CD14-positive monocyte (primary cell): ENCODE results near the gene TFDP2. TPM values are rescaled to one million over a fixed set of nuclear protein-coding genes. Genes with fewer than 3 reads are reported as not detected.

Experiments used
- DNase-seq, 3 donors: peaks; one replicate each; pipeline ENCODE4 v3.0.0-alpha.2; 2011 to 2022
- H2AFZ ChIP-seq: 2 replicates; pipeline ENCODE4 v1.6.0; 2012; ENCODE audit warnings: mild to moderate bottlenecking, low read depth, low read length, inconsistent platforms; ENCODE audit not compliant: insufficient read depth, poor library complexity, severe bottlenecking
- H3K27ac ChIP-seq, 2 donors: 1 replicate in 1 of 2; 2 replicates in 1 of 2; pipeline ENCODE4 v1.5.1; 2012 to 2013; ENCODE audit warnings: low read length in 2 of 2, control low read depth in 1 of 2, inconsistent platforms in 1 of 2, low read depth in 1 of 2, mild to moderate bottlenecking in 1 of 2
- H3K27me3 ChIP-seq, 2 donors: one replicate each; pipeline versions ENCODE4 v1.6.0 to v1.6.1; 2011 to 2013; ENCODE audit warnings: low read length in 2 of 2; ENCODE audit not compliant: control insufficient read depth in 2 of 2, insufficient read depth in 2 of 2
- H3K36me3 ChIP-seq, 2 donors: replicated peaks in 1 of 2; 1 replicate in 1 of 2; 2 replicates in 1 of 2; pipeline versions ENCODE4 v1.5.1 to v1.6.1; 2012 to 2013; ENCODE audit warnings: low read length in 2 of 2, control low read depth in 1 of 2, inconsistent platforms in 1 of 2, mild to moderate bottlenecking in 1 of 2; ENCODE audit not compliant: insufficient read depth in 2 of 2, control insufficient read depth in 1 of 2
- H3K4me1 ChIP-seq, 2 donors: 1 replicate in 1 of 2; 2 replicates in 1 of 2; pipeline versions ENCODE4 v1.5.1 to v1.6.1; 2012 to 2013; ENCODE audit warnings: low read length in 2 of 2, control low read depth in 1 of 2, inconsistent platforms in 1 of 2, mild to moderate bottlenecking in 1 of 2, moderate library complexity in 1 of 2; ENCODE audit not compliant: insufficient read depth in 2 of 2, control insufficient read depth in 1 of 2
- H3K4me2 ChIP-seq: replicated peaks from 2 replicates; pipeline ENCODE3; 2012; ENCODE audit warnings: low read length, moderate library complexity, mild to moderate bottlenecking; ENCODE audit not compliant: poor library complexity, severe bottlenecking; ENCODE audit errors: extremely low read depth
- H3K4me3 ChIP-seq, 3 experiments: fragments of 200-600 bp in 1 of 3; sonication (generic) in 1 of 3; replicated peaks in 1 of 3; 1 replicate in 2 of 3; 2 replicates in 1 of 3; pipeline ENCODE4 v1.5.1; 2011 to 2013; ENCODE audit warnings: low read length in 3 of 3, mild to moderate bottlenecking in 3 of 3, control low read depth in 2 of 3, low read depth in 2 of 3, inconsistent platforms in 1 of 3, moderate library complexity in 1 of 3
- H3K79me2 ChIP-seq: 2 replicates; pipeline ENCODE4 v1.6.0; 2012; ENCODE audit warnings: mild to moderate bottlenecking, control low read depth, inconsistent platforms, low read length, moderate library complexity; ENCODE audit not compliant: insufficient read depth
- H3K9ac ChIP-seq: 2 replicates; pipeline ENCODE4 v1.6.0; 2017; ENCODE audit warnings: low read length, mild to moderate bottlenecking; ENCODE audit not compliant: insufficient read depth, poor library complexity, severe bottlenecking
- H3K9me3 ChIP-seq, 2 donors: replicated peaks in 1 of 2; 1 replicate in 1 of 2; 2 replicates in 1 of 2; pipeline versions ENCODE4 v1.5.1 to v1.6.1; 2012 to 2013; ENCODE audit warnings: low read length in 2 of 2, control low read depth in 1 of 2; ENCODE audit not compliant: control insufficient read depth in 1 of 2, insufficient read depth in 1 of 2
- H4K20me1 ChIP-seq: 2 replicates; pipeline ENCODE4 v1.6.0; 2012; ENCODE audit warnings: mild to moderate bottlenecking, low read length, control low read depth, moderate library complexity; ENCODE audit not compliant: insufficient read depth
- H3K27ac Mint-ChIP-seq, 7 donors: one replicate each; pipeline ENCODE4 v1.8.0; 2020; ENCODE audit warnings: mild to moderate bottlenecking in 7 of 7, mixed read lengths in 7 of 7, moderate library complexity in 6 of 7, inconsistent platforms in 2 of 7
- H3K27me3 Mint-ChIP-seq, 3 donors: one replicate each; pipeline ENCODE4 v1.8.0; 2021 to 2022; ENCODE audit warnings: low read depth in 3 of 3, mild to moderate bottlenecking in 3 of 3, mixed read lengths in 3 of 3, moderate library complexity in 3 of 3, inconsistent platforms in 1 of 3
- H3K36me3 Mint-ChIP-seq, 2 donors: one replicate each; pipeline ENCODE4 v1.8.0; 2020; ENCODE audit warnings: mixed read lengths in 2 of 2, inconsistent platforms in 1 of 2, mild to moderate bottlenecking in 1 of 2
- H3K4me1 Mint-ChIP-seq: one replicate; pipeline ENCODE4 v1.8.0; 2020; ENCODE audit warnings: mild to moderate bottlenecking, mixed read lengths
- H3K4me3 Mint-ChIP-seq, 2 donors: one replicate each; pipeline ENCODE4 v1.8.0; 2020; ENCODE audit warnings: mild to moderate bottlenecking in 2 of 2, mixed read lengths in 2 of 2, moderate library complexity in 1 of 2
- H3K9me3 Mint-ChIP-seq, 7 donors: one replicate each; pipeline ENCODE4 v1.8.0; 2020 to 2022; ENCODE audit warnings: mixed read lengths in 7 of 7, mild to moderate bottlenecking in 6 of 7, moderate library complexity in 6 of 7, inconsistent platforms in 2 of 7
- WGBS: methylation state at CpG from one replicate; pipeline ENCODE4 v1.1.5; 2013; ENCODE audit warnings: missing lambda C conversion rate; ENCODE audit not compliant: insufficient coverage; 5-methylcytosine and 5-hydroxymethylcytosine counted together
- intact Hi-C, 2 donors: fragments of 100-400 bp; cut with micrococcal nuclease; formaldehyde crosslinking; loops; one replicate each; pipeline versions ENCODE4 v1.15.0 to v1.15.1; 2023
- polyA plus RNA-seq, 3 donors: library from polyadenylated mRNA; depleted of rRNA in 1 of 3; unstranded in 2 of 3; stranded (reverse) in 1 of 3; fragments of 300-500 nt in 2 of 3; fragments of >200 nt in 1 of 3; fragmentation: Illumina TruSeq in 2 of 3; gene quantifications; 1 replicate in 2 of 3; 2 replicates in 1 of 3; pipeline ENCODE4 v1.2.3, GENCODE V29; 2012 to 2021
- TF ChIP-seq, protein P1 (sequence below): fragments of 200-600 bp; IDR thresholded peaks from one replicate; pipeline ENCODE4 v1.8.0; 2022; ENCODE audit warnings: antibody characterized with exemption, mild to moderate bottlenecking

Gene TFDP2
- polyA plus RNA-seq, 3 donors, result 1.1 to 3.5 (median 1.7) TPM

- no peak for DNase-seq
- no peak overlapping the region for H3K4me3 Mint-ChIP-seq
- Histone ChIP-seq H3K4me3 (no peak overlapping the region), H3K27me3 (no peaks in the 10 kb centered on the region), H2AFZ (no peak overlapping the region), H3K4me1 (no peaks in the 10 kb centered on the region), H3K9ac (no peak overlapping the region), H3K79me2 (no peaks in the 10 kb centered on the region), H3K4me2 (no peak overlapping the region), H3K36me3 (no peaks in the 10 kb centered on the region), H3K9me3 (no peaks in the 10 kb centered on the region), H4K20me1 (no peaks in the 10 kb centered on the region), H3K27ac (no peak overlapping the region)
- TF ChIP-seq, protein P1, sequence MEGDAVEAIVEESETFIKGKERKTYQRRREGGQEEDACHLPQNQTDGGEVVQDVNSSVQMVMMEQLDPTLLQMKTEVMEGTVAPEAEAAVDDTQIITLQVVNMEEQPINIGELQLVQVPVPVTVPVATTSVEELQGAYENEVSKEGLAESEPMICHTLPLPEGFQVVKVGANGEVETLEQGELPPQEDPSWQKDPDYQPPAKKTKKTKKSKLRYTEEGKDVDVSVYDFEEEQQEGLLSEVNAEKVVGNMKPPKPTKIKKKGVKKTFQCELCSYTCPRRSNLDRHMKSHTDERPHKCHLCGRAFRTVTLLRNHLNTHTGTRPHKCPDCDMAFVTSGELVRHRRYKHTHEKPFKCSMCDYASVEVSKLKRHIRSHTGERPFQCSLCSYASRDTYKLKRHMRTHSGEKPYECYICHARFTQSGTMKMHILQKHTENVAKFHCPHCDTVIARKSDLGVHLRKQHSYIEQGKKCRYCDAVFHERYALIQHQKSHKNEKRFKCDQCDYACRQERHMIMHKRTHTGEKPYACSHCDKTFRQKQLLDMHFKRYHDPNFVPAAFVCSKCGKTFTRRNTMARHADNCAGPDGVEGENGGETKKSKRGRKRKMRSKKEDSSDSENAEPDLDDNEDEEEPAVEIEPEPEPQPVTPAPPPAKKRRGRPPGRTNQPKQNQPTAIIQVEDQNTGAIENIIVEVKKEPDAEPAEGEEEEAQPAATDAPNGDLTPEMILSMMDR, result no peak
- no peaks in the 10 kb centered on the region for H3K9me3 Mint-ChIP-seq
- H3K27ac Mint-ChIP-seq, result no peak overlapping the region
- peaks cover 0 to 9% (median 0%) of the 10 kb centered on the region in 3 donors for H3K27me3 Mint-ChIP-seq
- no peaks in the 10 kb centered on the region for H3K4me1 Mint-ChIP-seq
- intact Hi-C loops, result no loop called here
- no CpG with 5 or more reads among the region's 7 CpGs for WGBS
- H3K36me3 Mint-ChIP-seq, result no peaks in the 10 kb centered on the region
Observed at GRCh38 chr3:142065344-142065743, 84.0 kb downstream of the TFDP2 start.

DNA sequence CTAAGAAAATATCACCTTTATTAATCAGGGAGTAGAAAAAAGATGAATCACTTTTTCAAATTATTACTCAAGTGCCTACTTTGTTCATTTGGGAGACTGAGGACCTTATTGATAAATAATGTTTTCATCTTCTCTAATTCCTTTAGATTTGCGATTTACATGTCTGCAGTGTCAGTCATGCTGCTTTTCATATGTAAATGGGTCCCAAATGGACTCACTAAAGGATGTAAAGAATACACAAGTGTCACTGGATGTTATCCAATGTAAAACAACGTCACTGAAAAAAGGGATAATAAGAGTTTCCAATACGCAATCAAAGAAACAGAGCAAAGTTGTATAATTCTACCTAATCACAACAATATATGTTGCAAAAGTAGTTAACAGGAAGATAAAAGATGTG, 84.9 kb downstream of the TFDP2 start:
- no peak overlapping the region for H3K4me2 ChIP-seq
- Mint-ChIP-seq H3K36me3 (no peaks in the 10 kb centered on the region), H3K9me3 (no peaks in the 10 kb centered on the region), H3K4me1 (no peaks in the 10 kb centered on the region), H3K27me3 (peaks cover 0 to 9% (median 0%) of the 10 kb centered on the region in 3 donors), H3K27ac (no peak overlapping the region), H3K4me3 (no peak overlapping the region)
- H3K27me3 ChIP-seq, result no peaks in the 10 kb centered on the region
- intact Hi-C loops, result no loop called here
- H3K27ac ChIP-seq, result no peak overlapping the region
- no CpG with 5 or more reads among the region's 3 CpGs for WGBS
- no peaks in the 10 kb centered on the region for H4K20me1 ChIP-seq
- H3K4me1 ChIP-seq, result no peaks in the 10 kb centered on the region
- H3K9me3 ChIP-seq, result no peaks in the 10 kb centered on the region
- H2AFZ ChIP-seq, result no peak overlapping the region
- no peaks in the 10 kb centered on the region for H3K79me2 ChIP-seq
- H3K36me3 ChIP-seq, result no peaks in the 10 kb centered on the region
- no peak for DNase-seq
- H3K9ac ChIP-seq, result no peak overlapping the region
- TF ChIP-seq, protein P1, result no peak
- H3K4me3 ChIP-seq, result no peak overlapping the region
